Right ventricle myocardium superior (tissue), 1 donor: Measurements from ENCODE around the gene CHD5. TPM values are rescaled to one million over a fixed set of nuclear protein-coding genes. Genes with fewer than 3 reads are reported as not detected.
"Not testable (repeated sequence)": the region's sequence is repeated elsewhere in the genome, so short reads cannot be mapped to it uniquely, and the experiment has no call there.

Source experiments
- ATAC-seq: fragments of 200-7000 bp; cut with Tn5 transposase; one replicate; pipeline ENCODE4 v1.9.1; 2020; ENCODE audit warnings: mild to moderate bottlenecking; ENCODE audit not compliant: poor library complexity
- DNase-seq: peaks from one replicate; pipeline ENCODE4 v3.0.0-alpha.2; 2020
- intact Hi-C: fragments of 100-400 bp; cut with DNase I; formaldehyde crosslinking; loops from one replicate; pipeline ENCODE4 v1.11.2; 2022
- total RNA-seq: library from RNA; stranded (reverse); fragmentation: NEBNext Ultra II Directional; extraction: Animal tissue kit (Norgen Biotek cat#: 25700); gene quantifications from one replicate; pipeline ENCODE4 v1.2.1, GENCODE V29; 2021
- donor health status: DM: no; HTN: yes; CAD: no; lungs with severe emphysema.

The CHD5 gene
- total RNA-seq, 1 donor from 2014 or later, result not detected

DNA sequence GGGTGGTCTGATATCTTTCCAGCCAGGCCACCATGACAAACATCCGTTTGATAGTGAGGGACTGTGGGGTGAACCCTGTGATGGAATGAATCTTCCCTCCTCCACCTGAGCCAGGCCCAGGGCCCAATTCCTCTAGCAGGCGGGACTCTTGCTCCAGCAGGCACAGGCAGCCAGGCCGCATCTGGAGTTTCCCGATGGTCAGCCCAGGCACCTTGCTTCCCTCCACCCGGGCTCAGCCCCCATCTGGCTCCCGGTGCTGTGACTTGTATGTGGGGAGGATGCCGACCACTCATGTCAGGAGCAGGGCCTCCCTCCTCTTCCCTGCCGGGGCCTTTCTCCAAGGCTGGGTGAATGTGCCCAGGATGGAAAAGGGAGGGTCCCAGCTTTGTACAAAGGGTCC is 113.4 kb downstream of the CHD5 start:
- intact Hi-C loops, result no loop called here
- no peak for ATAC-seq
- DNase-seq, result no peak

DNA sequence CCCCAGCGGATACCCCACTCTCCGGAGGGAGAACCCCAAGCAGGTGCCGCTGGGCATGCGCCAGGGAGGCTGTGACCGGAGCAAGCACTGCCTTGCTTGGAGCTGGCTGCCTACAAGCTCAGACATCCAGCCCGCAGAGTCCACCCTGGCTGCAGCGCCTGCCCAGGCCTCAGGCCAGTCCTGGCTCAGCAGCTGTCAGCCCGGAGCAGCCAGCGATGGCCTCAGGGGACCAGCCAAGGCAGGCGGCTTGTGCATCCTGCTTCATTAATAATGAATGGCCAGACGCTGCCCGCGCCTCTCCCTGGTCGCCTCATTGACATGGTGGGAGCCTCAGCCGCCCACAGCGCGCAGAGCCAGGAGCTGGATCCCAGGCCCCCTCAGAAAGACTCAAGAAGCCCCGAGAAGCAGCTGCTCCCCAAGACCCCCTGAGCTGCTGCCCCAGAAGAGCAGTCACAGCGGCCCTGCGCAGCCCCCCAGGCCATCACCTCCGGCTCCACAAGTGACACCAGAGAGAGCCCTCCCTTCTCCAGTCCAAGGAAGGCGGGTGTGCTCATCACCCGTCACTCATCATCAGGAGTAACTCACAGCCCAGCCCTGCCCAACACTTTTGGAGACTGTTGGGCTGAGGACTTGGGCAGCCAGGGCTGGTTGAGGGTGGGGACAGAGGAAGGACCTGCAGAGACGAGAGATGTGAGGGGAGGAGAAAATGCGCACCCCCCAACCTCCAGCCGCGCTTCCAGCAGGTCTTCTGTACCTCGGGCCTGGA is 114.8 kb downstream of the CHD5 start:
- DNase-seq, result peak; percentile 75
- ATAC-seq, result peak; percentile 66
- intact Hi-C loops, result no loop called here

DNA sequence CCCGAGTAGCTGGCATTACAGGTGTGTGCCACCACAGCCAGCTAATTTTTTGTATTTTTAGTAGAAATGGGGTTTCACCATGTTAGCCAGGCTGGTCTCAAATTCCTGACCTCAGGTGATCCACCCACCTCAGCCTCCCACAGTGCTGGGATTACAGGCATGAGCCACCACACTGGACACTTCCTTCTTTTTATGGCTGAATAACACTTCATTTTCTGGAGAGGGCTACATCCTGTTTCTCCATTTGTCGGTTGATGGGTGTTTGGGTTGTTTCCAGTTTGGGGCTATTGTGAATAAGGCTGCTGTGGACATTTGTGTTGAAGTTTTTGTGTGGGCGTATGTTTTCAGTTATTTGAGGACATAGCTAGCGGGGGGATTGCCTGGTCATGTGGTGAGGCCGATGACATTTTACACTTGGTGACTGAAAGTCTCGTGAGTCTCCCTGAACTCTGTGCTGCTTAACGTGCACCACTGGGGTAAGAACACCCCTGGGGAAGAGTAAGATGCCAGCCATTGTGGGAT is 116.5 kb downstream of the CHD5 start:
- ATAC-seq, intact Hi-C loops, DNase-seq: not testable (repeated sequence)

DNA sequence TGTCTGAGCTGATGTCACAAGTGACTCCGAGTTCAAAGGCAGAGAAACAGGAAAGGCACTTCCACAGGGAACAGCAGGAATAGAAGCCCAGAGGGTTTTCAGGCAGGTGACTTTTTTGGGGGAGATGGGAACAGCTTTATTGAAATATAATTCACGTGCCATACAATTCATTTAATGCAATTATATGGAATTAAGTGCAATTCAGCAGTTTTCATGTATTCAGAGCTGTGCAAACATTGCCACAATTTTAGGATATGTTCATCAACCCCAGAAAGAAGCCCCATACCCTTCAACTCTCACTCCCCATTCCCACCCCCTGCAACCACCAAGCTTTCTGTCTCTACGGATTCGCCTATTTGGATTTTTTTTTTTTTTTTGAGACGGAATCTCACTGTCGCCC is 117.5 kb downstream of the CHD5 start:
- intact Hi-C loops, result no loop called here

DNA sequence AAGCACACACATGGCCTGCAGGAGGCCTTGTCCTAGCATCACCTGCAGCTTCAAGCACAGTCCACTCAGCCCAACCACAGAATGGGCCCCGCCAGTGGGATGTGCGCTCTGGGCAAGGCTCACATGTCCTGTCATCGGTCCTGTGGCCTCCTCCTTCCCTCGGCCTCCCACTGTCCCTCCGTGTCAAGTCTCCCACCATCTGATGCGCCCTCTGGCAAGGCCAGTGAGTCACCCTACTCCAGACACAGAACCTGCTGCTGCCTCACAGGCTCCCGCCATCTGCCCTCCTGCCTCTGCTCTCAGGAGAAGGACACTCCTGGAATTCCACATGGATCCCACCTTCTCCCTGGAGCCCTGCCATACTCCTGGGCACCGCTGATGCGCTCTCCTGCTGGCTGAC is 120.3 kb downstream of the CHD5 start:
- intact Hi-C loops, result loop anchor here (10.0 kb wide), 1 partner anchor 115 kb away; no protein-coding TSS in a partner anchor
- ATAC-seq (no peak), DNase-seq (no peak)

More for the DNA sequence above, 117.5 kb downstream of the CHD5 start:
- no peak for DNase-seq
- no peak for ATAC-seq

DNA sequence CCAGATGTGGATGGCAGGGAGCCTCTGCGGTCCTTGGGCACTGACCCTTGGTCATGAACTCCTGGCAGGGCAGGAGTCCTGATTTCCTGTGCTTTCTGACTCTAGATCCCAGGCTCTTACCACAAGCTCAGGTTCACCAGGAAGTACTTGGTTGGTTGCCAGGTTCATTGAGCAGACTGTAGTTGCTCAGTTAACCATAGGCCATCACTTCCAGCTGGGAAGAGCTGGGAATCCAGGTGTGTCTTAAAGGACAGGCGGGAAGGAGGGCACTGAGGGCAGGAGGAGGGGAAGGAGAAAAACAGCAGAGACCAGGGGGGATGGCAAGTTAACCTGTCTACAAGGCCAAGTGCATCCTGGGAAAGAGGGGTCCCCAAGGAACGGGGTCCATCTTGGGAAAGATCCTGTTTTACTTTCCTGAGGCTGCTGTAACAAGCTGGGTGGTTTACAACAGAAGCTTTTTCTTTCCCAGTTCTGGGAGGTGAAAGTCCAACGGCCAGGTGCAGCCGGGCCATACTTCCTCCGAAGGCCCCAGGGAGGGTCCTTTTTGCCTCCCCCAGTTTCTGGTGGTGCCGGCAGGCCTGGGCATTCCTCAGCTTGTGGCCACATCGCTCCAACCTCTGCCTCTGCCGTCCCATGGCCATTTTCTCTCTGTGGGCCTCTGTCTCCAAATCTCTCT is 122.8 kb downstream of the CHD5 start:
- DNase-seq (no peak), ATAC-seq (no peak)
- intact Hi-C loops, result loop anchor here (10.0 kb wide), 1 partner anchor 117 kb away; no protein-coding TSS in a partner anchor

DNA sequence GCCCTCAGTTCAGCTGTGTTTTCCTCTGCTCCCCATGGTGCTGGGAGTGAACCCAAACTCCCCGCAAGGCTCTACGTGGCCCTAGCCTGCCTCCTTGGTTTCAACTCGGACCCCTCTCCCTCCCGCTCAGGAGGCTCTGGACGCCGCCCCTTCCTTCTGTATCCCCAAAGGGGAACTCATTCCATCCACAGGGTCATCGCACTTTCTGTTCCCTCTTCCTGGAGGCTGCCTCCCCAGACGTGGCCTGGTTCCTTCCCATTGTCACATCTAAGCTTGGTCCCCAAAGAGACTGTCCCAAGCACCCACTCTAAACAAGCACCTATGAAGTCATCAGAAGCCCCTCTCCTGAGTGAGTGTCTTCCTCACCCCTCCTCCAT is 123.6 kb downstream of the CHD5 start:
- intact Hi-C loops, result loop anchor here (10.0 kb wide), 1 partner anchor 118 kb away; no protein-coding TSS in a partner anchor
- DNase-seq, result no peak
- peak; percentile 40 for ATAC-seq

DNA sequence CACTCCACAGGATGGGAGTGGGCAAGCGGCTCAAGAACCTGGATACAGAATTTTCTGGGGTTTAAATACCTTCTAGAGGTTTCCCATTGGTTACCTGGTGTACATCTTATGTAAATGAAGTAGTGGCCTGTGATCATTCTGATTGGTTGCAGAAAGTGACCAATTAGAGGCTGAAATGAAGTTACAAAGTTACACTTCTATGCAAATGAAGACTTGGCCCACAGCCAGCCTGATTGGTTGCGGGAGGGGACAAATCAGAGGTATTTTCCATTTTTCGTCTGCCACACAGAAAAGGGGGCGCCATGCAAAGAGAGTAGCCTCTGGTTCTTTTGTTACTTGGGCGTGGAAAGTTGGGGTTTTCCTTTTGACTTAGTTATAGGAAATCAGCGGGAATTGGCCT is 125.5 kb downstream of the CHD5 start:
- DNase-seq, result no peak
- intact Hi-C loops, result loop anchor here (5.0 to 10.0 kb wide), 2 partner anchors 120 to 193 kb away; no protein-coding TSS in a partner anchor
- no peak for ATAC-seq

DNA sequence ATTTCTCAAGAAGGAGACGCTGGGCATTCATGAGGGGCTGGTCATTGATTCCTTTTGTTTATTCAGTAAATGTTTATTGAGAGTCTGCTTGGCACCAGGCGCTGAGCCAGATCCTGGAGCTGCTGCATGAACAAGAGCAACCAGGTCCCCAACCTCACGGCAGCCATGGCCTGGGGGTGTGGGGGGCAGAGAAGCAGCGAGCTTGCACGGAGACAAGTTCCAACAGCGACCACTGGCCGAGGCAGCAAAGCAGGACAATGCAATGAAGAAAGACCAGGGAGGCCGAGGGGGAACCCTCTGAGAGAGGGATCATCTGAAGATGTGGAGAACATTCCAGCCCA is 126.9 kb downstream of the CHD5 start:
- DNase-seq (no peak), ATAC-seq (no peak)
- intact Hi-C loops, result loop anchor here (5.0 to 10.0 kb wide), 2 partner anchors 122 to 194 kb away; no protein-coding TSS in a partner anchor

DNA sequence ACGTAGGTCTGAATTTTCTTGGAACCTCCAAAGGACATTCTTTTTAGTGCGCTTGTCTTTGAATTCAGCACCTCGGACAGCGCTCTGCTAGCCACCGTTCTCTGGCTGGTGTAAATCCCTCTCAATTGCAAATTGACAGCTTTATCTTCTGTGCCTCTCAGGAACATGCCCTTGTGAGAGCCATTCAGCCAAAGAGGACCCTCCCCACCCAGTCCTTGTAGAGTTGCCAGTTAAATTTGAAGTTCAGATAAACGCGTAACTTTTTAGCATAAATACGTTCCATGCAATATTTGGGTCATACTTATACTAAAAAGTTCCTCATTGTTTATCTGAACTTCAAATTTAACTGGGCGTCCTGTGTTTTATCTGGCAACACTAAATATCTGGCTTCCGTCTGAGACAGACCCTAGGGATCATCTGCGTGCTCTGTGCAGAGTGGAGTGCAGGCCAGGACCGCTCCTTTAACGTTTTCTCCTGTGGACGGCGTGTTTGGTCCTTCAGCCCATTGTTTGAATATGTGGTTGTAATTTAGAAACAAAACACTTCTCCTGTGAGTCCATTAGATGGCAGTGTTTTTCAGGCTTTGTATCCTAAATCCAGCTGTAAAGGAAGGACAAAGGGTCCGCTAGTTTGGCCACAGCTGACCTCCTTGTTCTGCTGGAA is 127.4 kb downstream of the CHD5 start:
- peak; percentile 69 for ATAC-seq
- peak; percentile 63 for DNase-seq
- intact Hi-C loops, result loop anchor here (5.0 to 10.0 kb wide), 2 partner anchors 122 to 195 kb away; no protein-coding TSS in a partner anchor

Other genes with a start within 250 kb of the CHD5 start
- 4.3 TPM for gene NPHP4, start 187.9 kb downstream of the CHD5 start, total RNA-seq
- 21.2 TPM for gene KCNAB2, start 134.4 kb downstream of the CHD5 start, total RNA-seq
- 234 TPM for gene RPL22, start 19.3 kb upstream of the CHD5 start, total RNA-seq
- gene RNF207, start 25.8 kb upstream of the CHD5 start, total RNA-seq, result 70.1 TPM
- 48.8 TPM for gene ICMT, start 55.6 kb upstream of the CHD5 start, total RNA-seq
- not detected for gene HES3, start 63.9 kb upstream of the CHD5 start, total RNA-seq
- gene GPR153, start 80.8 kb upstream of the CHD5 start, total RNA-seq, result 12.5 TPM
- gene ACOT7, start 213.4 kb upstream of the CHD5 start, total RNA-seq, result 8.5 TPM
- gene HES2, start 239.6 kb upstream of the CHD5 start, total RNA-seq, result not detected
- gene ESPN, start 244.5 kb upstream of the CHD5 start, total RNA-seq, result 0.56 TPM